ENCODE data around the gene LAMA3.

GRCh38 chr18:23852236-23853045 is 163.2 kb downstream of the LAMA3 start:
- TF ChIP-seq CTCF (IDR thresholded peaks at IDR 0.05 in 8 of 11, conservative IDR thresholded peaks at IDR 0.05 in 3 of 11), result no peak
- TF ChIP-seq POLR2AphosphoS5 (IDR thresholded peaks at IDR 0.05), result no peak

Data from spleen (tissue), 7 donors.